Measurements from ENCODE around the gene SPART.
A peak's percentile ranks its signal among the peaks of the same experiment; 100 is the strongest.
"Not testable (repeated sequence)": the region's sequence is repeated elsewhere in the genome, so short reads cannot be mapped to it uniquely, and the experiment has no call there.

SPART gene

DNA sequence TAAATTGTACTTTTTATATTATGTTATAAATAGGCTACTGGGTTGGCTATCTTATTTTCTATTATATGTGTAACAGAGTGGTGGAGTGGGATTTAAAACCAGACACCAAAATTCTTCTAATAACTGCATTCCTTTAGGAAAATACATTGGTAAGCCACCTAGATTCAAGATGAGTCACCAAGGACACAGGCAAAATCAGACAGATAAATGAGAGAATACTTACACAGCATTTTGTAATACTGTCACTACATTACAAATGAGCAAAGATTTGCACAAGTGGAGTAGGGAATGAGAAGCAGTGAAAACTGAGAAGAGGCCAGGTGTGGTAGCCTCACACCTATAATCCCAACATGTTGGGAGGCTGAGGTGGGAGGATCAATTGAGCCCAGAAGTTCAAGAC lies 6.2 kb upstream of the SPART start:
- DNase-seq, result no peak

DNA sequence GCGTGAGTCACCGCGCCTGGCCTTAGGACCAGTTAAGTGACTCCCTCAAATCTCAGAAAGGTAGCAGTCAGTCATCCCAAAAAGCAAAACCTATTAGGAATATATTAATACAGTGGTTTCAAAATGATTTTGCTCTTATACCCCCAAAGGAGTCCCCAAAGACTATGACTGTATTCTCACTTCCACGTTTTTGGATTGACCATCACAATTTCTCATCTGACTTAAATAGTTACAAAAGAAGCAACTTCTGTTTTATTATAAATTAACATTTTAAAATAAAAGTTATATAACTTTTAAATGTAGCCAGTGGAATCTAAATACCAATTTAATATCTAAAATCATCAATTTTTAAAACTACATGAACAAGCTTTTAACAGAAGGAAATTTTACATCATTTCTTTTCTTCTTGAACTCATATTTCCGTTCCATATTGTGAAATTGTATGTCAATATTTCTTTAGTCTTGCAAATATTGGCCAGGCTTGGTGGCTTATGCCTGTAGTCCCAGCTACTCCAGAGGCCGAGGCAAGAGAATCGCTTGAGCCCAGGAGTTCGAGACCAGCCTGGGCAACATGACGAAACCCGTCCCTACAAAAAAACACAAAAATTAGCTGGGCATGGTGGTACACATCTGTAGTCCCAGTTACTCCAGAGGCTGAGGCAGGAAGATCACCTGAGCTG lies 1.5 kb upstream of the SPART start:
- no peak for DNase-seq

DNA sequence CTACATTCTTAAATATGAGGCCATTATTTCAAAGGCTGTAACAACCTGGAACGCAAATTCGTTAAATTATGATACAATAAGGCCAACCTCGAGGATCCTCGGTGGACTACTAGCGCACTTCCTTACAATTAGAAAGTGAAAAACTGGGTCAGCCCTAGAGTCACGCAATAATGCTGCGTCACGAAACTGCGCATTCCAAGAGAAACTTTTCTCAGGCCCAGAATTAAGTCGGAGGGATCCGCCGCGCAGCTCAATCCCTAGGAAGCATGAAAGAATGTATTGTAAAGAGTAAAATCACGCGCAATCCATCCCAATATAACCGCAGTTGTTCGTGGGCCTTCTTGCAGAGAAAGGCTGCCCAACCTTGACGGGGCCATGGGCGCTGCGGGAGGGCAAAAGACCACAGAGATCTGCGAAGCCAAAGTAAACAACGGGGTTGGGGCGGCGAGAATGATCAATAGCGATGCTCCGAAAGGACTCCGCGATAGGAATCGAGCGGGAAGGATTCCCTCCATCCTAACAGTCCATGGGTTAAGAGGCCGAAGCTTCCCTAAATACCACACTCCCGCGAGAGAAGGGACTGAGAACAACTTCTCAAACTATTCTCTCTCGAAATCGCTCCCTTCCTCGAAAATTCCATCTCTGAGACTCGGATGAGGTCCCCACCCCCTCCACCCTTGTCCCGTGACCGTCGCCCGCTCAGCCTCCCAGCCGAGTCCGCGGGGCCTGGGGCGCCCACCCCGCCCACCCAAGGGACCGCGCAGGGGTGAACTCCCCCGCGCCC lies 564 bp downstream of the SPART start:
- peak; percentile 47 to 55 for DNase-seq

DNA sequence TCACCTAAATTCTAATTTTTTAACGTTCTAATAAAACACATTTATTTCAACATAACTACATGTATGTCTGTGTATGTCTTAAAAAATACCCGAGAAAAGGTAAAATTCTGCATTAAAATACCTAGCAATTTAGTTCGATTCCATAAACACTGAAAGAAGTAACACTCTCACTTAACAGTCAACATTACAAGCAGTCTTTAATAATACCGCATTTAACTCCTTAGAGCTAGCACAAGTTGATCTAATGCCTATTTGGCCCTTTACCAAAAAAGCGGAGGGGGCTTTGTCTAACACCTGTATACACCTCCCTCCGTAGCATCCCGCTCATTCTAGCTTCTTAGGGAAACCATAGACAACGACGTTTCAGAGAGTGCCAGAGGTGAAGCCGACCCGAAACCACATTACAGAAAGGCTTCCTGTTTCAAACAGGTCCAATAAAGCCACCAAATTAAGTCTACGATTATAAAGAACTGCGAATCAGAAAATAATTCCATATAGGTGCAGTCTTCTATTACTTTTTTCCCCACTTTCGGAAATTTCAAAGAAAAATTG lies 1.2 kb downstream of the SPART start:
- peak in 1 of 2 donors; percentile 48 for DNase-seq

DNA sequence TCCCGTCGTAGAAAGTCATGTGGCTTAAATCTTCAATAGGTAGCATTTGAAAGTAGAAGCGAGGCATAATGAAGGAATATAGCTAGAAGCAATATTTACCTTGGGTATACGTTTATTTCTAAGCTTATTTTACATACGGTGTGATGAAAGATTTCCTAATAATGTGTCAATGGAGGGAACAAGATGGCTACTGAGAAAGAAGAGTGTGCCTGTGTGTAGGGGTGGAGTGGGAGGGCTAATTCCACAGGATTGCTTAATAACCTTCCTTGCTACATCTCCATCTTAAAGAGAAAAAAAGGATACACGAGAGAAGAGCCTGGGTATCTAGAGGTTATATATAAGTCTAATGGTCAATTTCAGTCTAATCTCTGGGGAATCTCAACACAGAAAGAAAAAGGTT lies 2.0 kb downstream of the SPART start:
- DNase-seq, result peak in 1 of 2 donors; percentile 7

DNA sequence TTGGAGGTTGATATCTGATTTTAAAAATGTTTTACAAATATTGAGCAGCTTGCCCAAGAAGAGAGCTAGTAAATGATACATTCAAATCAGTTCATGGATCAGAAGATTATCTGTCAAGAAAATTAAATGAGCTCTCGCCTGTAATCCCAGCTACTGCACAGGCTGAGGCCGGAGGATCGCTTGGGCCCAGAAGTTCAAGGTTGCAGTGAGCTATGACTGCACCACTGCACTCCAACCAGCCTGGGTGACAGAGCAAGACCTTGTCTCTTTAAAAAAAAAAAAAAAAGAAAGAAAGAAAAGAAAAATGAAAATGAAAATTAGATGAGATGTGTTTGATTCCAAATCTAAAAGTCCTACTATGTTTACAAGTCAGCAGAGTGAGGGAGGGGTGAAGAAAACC lies 2.4 kb downstream of the SPART start:
- DNase-seq, result no peak

DNA sequence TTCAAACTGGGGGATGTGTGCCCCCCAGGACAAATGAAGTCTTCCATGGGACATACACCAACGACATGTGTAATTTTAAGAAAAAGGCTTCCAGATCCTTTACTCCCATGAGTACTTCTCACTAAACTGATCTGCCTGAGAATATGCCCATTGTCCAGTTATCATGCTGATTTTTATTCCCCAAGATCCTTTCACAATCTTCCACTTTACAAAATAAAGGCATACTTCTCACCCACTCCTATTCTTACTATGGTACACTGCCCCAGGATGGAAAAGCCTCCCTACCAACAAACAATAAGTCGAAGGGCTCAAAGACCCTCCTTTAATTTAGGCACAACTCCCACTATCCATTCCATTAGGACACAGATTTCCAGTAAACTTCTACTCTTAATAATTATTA lies 3.5 kb downstream of the SPART start:
- DNase-seq, result no peak

DNA sequence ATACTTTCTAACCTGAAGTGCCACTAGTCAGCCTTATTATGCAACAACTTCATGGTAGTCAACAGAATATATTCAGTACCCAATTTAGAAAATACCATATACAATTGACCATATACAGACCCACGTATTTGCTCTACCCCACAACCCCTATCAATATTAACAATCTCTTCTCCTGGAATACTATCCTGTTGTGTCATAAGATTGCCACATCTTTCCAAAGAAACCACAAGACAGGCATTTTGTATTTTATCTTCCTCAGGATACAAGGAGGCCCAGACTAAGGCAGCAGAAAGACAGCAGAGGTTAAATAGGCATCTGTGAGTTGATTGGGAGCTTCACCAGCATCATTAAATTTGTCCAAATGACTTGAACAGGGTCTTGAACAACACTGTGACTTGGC lies 4.5 kb downstream of the SPART start:
- DNase-seq, result no peak

DNA sequence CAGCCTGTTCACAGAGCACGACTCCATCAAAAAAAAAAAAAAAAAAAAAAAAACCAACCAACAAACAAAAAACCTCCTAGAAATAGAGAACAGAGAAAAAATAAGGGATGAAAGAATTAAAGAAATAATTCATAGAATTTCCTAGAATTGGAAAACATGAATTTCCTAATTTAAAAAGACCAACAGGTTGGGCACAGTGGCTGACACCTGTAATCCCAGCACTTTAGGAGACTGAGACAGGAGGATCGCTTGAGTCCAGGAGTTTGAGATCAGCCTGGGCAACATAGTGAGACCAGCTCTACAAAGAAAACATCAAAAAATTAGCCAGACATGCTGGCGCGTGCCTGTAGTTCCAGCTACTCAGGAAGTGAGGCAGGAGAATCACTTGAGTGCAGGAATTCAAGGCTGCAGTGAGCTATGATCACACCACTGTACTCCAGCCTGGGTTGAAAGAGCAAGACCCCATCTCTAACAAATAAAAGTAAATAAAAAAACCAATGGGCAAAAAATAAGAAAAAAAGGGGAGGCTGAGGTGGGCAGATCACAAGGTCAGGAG lies 6.5 kb downstream of the SPART start:
- no peak for DNase-seq

DNA sequence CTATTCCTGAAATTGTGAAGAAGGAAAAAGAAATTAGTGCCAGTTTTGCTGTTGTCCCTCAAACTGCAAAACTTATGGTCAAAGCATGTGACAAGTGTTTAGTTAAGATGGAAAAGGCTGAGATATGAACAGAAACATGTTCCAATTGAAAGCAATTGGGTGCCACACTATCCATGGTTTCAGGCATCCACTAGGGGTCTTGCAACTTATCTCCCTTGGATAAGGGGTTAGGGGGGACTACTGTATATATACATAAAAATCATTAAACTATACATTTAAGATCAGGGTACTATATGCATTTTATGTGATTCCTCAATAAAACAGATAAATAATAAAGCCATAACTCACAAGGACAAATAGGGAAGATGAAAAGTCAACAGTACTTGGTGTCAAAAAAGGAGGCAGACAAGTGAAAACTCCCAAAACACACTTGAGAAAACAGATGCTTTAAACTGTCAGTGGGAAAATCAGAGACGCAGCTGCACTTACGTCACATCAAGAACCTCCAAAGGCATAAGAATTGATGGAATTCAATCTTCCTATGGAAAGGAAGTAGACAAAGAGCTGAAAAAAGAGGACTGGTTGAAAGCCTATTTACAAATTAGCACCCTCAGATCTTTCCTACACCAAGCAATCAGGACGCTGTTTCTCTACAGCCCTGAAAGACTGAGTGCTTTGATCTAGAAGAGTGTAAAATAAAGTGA lies 8.1 kb downstream of the SPART start:
- DNase-seq, result no peak

DNA sequence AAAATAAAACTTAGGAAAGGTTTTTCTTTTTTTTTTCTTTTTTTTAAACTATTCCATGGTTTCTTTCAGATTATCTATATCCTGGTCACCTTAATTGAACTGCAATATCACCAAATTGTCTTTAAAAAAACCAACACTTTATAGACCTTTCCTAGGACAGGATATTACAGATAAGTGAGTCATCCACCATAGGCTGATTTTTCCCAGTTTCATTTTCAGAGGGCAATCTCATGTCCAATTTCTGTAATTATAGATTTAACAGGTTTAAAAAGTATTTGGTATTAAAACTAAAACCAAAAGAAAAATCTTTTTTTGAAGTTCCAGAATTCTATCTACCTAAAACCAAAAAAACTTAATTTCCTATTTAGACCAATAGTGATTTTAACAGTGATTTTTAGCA lies 13.2 kb downstream of the SPART start:
- no peak for DNase-seq

DNA sequence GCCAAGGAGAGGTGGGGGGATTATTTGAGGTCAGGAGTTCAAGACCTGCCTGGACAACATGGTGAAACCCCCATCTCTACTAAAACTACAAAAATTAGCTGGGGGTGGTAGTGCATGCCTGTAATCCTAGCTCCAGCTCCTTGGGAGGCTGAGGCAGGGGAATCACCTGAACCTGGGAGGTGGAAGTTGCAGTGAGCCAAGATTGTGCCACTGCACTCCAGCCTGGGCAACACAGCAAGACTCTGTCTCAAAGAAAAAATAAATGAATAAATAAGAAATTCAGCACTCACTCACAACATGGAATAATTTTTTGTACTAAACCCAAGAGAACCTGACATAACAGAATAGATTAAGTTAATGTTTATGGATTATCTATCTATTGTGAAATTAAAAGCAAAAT lies 13.9 kb downstream of the SPART start:
- not testable (repeated sequence) for DNase-seq

DNA sequence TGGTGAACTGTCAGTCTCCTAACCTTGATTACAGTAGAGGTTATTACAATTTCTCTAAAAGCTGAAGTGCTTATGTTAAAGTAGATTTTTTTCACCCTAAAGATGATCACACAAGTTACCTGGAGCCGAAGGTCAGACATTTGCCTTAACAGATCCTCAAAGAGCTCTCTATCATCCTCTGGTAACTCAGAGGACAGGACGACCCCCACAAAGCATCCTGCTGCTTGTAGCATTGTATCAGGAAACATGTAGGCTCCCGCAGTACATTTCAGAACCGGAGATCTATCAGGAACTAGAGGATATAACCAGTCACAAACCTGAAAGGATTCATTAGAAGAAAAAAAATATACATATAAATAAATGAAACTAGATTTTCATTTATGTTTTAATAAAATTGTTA lies 14.9 kb downstream of the SPART start:
- DNase-seq, result no peak

DNA sequence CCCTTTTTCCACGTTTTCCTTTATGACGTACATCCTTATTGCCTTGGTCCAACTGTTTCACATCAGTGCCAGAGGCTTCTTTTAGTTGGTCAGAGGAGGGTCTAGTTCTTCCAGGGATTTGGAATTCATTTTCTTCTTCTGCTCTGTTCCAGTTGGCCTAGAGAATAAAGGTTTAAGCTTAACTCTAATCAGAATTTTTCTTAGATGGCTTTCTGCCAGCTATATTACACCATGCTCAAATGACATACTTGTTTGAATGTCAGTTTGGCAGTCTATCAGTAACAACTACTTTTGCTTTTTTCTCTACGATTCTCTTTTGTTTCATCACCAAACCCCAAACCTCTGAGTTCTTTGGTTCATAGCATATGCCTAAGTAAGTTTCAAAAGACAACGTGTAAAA lies 16.8 kb downstream of the SPART start:
- DNase-seq, result no peak

DNA sequence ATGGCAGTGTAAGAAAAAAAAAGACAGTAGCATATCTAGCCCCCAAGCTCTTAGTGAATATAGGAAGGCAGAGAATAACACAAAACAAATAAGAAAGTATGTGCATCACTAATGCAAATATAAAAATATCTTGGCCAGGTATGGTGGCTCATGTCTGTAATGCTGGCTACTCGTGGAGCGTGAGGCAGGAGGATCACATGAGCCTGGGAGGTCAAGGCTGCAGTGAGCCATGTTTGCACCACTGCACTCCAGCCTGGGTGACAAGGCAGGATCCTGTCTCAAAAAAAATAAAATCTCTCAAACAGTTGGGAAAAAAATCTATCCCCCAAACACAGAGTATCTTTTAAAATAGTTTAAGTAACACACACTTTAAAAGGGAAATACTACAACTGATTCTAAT lies 17.4 kb downstream of the SPART start:
- DNase-seq, result no peak

DNA sequence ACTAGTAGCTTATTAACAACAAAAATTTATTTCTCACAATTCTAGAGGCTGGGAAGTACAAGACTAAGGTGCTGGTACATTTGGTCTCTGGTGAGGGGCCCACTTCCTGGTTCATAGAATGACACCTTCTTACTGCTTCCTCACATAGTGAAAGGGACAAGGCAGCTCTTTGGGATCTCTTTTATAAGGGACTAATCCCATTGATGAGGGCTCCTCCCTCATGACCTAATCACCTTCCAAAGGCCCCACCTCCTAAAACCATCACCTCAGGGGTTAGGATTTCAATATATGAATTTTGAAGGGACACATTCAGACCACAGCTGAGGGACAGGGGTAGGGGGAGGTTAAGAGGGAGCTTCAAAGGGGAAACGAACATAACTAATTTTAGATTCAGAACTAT lies 20.3 kb downstream of the SPART start:
- no peak for DNase-seq

DNA sequence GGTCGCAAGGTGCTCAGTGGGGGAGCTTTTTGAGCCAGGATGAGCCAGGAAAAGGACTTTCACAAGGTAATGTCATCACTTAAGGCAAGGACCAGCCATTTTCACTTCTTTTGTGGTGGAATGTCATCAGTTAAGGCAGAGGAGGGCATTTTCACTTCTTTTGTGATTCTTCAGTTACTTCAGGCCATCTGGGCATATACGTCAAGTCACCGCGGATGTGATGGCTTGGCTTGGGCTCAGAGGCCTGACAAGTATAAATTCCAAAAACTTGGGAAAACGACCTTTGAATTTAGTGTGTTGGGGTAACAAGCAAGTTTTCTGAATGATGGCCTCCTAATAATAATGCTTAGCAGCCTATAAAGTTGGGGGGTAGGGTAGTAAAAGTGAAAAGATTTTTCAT lies 21.3 kb downstream of the SPART start:
- DNase-seq, result not testable (repeated sequence)

DNA sequence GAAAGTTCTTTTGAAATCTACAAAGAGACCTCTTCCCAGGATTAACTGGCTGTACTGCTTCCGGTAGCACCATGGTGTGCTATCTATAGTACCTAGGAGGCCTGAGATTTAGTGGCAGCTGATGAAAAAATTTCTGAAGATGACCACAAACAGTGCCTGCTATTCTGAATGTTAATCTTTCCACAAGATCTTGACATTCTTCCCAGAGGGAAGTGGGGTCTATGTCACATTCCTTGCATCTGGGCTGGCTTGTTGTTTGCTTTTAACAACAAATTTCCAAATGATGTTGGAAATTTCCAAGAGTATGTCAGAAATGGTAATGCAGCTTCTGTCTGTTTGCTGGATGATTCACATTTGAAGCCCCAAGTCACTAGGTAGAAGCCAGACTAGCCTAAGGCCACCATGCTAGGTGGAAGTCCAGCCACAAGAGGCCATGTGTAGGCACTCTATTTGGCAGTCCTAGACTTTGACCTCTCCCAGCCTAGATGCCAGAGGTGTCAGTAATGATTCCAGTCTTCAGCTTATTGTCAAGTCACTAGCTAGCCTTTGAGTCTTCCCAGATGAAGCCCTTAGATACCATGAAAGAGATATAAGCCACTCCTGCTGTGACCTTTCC lies 22.1 kb downstream of the SPART start:
- DNase-seq, result no peak

DNA sequence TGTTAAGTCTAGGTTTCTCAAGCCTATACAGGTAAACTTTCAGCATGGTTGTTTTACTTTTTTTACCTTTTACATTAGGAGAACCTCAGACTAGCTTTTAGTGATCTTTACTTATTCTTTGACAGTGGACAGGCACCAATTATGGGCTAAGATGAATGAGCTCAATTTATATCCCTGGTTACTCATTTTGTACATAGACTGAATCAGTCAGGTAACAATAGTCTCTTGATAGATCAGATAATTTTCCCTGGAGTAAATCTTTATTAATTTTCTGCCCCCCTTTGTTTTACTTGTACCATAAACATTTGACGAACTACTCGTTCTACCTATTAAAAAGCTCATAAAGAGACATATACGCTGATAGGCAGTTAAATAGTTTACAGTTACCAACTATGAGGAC lies 22.8 kb downstream of the SPART start:
- no peak for DNase-seq

DNA sequence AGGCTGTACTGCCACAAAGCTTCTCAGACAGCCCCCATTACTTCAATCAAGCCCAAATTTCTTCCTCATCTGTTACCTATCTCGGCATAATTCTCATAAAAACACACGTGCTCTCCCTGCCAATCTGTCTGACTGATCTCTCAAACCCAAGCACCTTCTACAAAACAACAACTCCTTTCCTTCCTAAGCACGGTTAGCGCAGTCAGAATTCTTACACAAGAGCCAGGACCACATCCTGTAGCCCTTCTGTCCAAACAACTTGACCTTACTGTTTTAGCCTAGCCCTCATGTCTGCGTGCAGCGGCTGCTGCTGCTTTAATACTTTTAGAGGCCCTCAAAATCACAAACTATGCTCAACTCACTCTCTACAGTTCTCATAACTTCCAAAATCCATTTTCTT lies 26.4 kb downstream of the SPART start:
- not testable (repeated sequence) for DNase-seq

DNA sequence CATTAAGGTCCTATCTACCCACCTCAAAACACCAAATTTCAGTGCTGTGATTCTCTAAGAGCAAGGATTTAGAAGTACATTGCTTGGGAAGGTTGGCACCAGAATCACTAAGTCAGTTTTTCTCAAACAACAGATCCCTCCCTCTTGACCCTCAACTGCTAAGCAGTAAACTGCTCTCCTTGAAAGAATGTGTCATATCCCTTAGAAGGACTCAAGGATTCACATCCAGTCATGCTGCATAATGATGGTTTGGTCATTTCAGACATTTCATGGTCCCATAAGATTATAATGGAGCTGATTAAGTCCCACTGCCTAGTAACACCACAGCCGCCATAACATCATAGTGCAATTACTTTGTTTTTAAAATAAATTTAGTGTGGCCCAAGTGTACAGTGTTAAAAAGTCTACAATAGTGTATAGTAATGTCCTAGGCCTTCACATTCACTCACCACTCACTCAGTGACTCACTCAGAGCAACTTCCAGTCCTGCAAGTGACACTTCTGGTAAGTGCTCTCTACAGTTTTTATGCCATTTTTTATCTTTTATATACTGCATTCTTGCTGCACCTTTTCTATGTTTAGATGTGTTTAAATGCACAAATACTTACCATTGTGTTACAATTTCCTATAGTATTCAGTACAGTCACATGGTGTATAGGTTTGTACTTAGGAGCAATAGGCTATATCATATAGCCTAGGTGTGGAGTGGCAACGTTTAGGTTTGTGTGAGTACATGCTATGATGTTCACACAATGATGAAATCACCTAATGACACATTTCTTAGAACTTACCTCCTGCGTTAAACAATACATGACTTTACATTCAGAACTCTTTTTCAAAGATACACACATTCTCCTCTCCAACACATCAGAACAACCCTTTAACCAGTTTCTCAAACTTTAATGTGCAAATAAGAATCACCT lies 32.9 kb downstream of the SPART start:
- no peak for DNase-seq

All from CD4-positive, alpha-beta T cell treated with Interleukin-1 beta for 1 hour (primary cell).